ENCODE measurements around the gene CD83.

Gene CD83

GRCh38 chr6:14123386-14124111, 6.0 kb downstream of the CD83 start:
- DNase-seq (ENCODE audit: insufficient read length, low spot score) = no peak
- no peak for FAIRE-seq
- TF ChIP-seq POLR2A (IDR thresholded peaks at IDR 0.05; ENCODE audit: low read depth, low read length) = no peak

- no peak for TF ChIP-seq POLR2A (IDR thresholded peaks at IDR 0.05; ENCODE audit: low read depth, low read length)
- no peak for FAIRE-seq
- DNase-seq (ENCODE audit: insufficient read length, low spot score) = no peak
These were observed 7.8 kb downstream of the CD83 start for GRCh38 chr6:14125346-14125745.

GRCh38 chr6:14126191-14126590, 8.6 kb downstream of the CD83 start:
- DNase-seq (ENCODE audit: insufficient read length, low spot score) (no peak), FAIRE-seq (no peak)
- TF ChIP-seq POLR2A (IDR thresholded peaks at IDR 0.05; ENCODE audit: low read depth, low read length) = no peak

GRCh38 chr6:14127611-14128010, 10.0 kb downstream of the CD83 start:
- DNase-seq (ENCODE audit: insufficient read length, low spot score) (no peak), FAIRE-seq (no peak)
- TF ChIP-seq POLR2A (IDR thresholded peaks at IDR 0.05; ENCODE audit: low read depth, low read length) = no peak

- DNase-seq (ENCODE audit: insufficient read length, low spot score) (no peak), FAIRE-seq (no peak)
- no peak for TF ChIP-seq POLR2A (IDR thresholded peaks at IDR 0.05; ENCODE audit: low read depth, low read length)
These were observed 10.4 kb downstream of the CD83 start for GRCh38 chr6:14128012-14128411.

GRCh38 chr6:14128746-14129145, 11.2 kb downstream of the CD83 start:
- no peak for DNase-seq (ENCODE audit: insufficient read length, low spot score)
- no peak for TF ChIP-seq POLR2A (IDR thresholded peaks at IDR 0.05; ENCODE audit: low read depth, low read length)
- no peak for FAIRE-seq

- no peak for TF ChIP-seq POLR2A (IDR thresholded peaks at IDR 0.05; ENCODE audit: low read depth, low read length)
- DNase-seq (ENCODE audit: insufficient read length, low spot score) = peak; percentile 31
- FAIRE-seq = peak; percentile 57
These were observed 12.0 kb downstream of the CD83 start for GRCh38 chr6:14129575-14129974.

GRCh38 chr6:14130435-14131075, 13.0 kb downstream of the CD83 start:
- FAIRE-seq (no peak), DNase-seq (ENCODE audit: insufficient read length, low spot score) (no peak)
- no peak for TF ChIP-seq POLR2A (IDR thresholded peaks at IDR 0.05; ENCODE audit: low read depth, low read length)

GRCh38 chr6:14131579-14131978, 14.0 kb downstream of the CD83 start:
- no peak for TF ChIP-seq POLR2A (IDR thresholded peaks at IDR 0.05; ENCODE audit: low read depth, low read length)
- FAIRE-seq (no peak), DNase-seq (ENCODE audit: insufficient read length, low spot score) (no peak)

GRCh38 chr6:14132244-14132920, 14.8 kb downstream of the CD83 start:
- TF ChIP-seq POLR2A (IDR thresholded peaks at IDR 0.05; ENCODE audit: low read depth, low read length) = no peak
- no peak for FAIRE-seq
- no peak for DNase-seq (ENCODE audit: insufficient read length, low spot score)

GRCh38 chr6:14132921-14133275, 15.3 kb downstream of the CD83 start:
- FAIRE-seq (no peak), DNase-seq (ENCODE audit: insufficient read length, low spot score) (no peak)
- TF ChIP-seq POLR2A (IDR thresholded peaks at IDR 0.05; ENCODE audit: low read depth, low read length) = no peak

- TF ChIP-seq POLR2A (IDR thresholded peaks at IDR 0.05; ENCODE audit: low read depth, low read length) = no peak
- DNase-seq (ENCODE audit: insufficient read length, low spot score) = no peak
- no peak for FAIRE-seq
These were observed 16.8 kb downstream of the CD83 start for GRCh38 chr6:14134211-14134910.

GRCh38 chr6:14135893-14136539, 18.4 kb downstream of the CD83 start:
- TF ChIP-seq POLR2A (IDR thresholded peaks at IDR 0.05; ENCODE audit: low read depth, low read length) = no peak
- DNase-seq (ENCODE audit: insufficient read length, low spot score) = no peak
- no peak for FAIRE-seq
